ENCODE results near the gene COMMD8.
"Not testable (repeated sequence)": the region's sequence is repeated elsewhere in the genome, so short reads cannot be mapped to it uniquely, and the experiment has no call there.

DNA sequence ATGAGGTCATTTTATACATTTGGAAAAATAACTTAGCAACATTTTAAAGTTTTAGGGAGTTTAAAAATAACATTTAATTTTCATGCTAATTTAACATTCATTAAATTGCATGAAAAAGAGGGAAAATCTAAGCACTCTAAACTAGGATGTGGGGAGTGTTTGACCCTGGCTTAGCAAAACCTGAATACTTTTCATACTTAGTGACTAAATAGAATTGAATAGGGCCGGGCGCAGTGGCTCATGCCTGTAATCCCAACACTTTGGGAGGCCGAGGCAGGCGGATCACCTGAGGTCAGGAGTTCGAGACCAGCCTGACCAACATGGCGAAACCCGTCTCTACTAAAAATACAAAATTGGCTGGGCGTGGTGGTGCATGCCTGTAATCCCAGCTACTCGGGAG is 23.2 kb upstream of the COMMD8 start:
- TF ChIP-seq, protein P1, sequence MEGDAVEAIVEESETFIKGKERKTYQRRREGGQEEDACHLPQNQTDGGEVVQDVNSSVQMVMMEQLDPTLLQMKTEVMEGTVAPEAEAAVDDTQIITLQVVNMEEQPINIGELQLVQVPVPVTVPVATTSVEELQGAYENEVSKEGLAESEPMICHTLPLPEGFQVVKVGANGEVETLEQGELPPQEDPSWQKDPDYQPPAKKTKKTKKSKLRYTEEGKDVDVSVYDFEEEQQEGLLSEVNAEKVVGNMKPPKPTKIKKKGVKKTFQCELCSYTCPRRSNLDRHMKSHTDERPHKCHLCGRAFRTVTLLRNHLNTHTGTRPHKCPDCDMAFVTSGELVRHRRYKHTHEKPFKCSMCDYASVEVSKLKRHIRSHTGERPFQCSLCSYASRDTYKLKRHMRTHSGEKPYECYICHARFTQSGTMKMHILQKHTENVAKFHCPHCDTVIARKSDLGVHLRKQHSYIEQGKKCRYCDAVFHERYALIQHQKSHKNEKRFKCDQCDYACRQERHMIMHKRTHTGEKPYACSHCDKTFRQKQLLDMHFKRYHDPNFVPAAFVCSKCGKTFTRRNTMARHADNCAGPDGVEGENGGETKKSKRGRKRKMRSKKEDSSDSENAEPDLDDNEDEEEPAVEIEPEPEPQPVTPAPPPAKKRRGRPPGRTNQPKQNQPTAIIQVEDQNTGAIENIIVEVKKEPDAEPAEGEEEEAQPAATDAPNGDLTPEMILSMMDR (IDR thresholded peaks at IDR 0.05) = not testable (repeated sequence)
- not testable (repeated sequence) for TF ChIP-seq POLR2A (IDR thresholded peaks at IDR 0.05)

All from esophagus squamous epithelium (tissue), 4 donors.